NCI-H2196 (cell line): ENCODE results near the gene SMIM27.
A peak's percentile ranks its signal among the peaks of the same experiment; 100 is the strongest.
"Not testable (repeated sequence)": the region's sequence is repeated elsewhere in the genome, so short reads cannot be mapped to it uniquely, and the experiment has no call there.

Experiments used
- DNase-seq: peaks from one replicate; lab custom pipeline; 2025; ENCODE audit not compliant: unreplicated experiment; lab: John Stamatoyannopoulos, UW

The SMIM27 gene

GRCh38 chr9:32552172-32552872, at the start of gene SMIM27, which contains the start of gene TOPORS:
SMIM27 (plus strand) TSS chr9:32552327; CDS start chr9:32552435, 108 bp downstream.
TOPORS (minus strand) TSS chr9:32552586; CDS start chr9:32552436, 150 bp downstream.
- DNase-seq: peak; percentile 91

GRCh38 chr9:32502464-32502863, 49.7 kb upstream of the SMIM27 start:
- DNase-seq: no peak

GRCh38 chr9:32503008-32503407, 49.1 kb upstream of the SMIM27 start:
- DNase-seq: no peak

DNA sequence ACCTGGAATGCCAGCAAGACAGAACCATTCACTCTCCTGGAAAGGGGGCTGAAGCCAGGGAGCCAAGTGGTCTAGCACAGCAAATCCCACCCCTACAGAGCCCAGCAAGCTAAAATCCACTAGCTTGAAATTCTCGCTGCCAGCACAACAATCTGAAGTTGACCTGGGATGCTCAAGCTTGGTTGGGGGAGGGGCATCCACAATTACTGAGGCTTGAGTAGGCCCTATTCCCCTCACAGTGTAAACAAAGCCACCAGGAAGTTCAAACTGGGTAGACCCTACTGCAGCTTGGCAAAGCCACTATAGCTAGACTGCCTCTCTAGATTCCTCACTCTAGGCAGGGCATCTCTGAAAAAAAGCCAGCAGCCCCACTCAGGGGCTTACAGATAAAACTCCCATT, 43.4 kb upstream of the SMIM27 start:
- DNase-seq: no peak

DNA sequence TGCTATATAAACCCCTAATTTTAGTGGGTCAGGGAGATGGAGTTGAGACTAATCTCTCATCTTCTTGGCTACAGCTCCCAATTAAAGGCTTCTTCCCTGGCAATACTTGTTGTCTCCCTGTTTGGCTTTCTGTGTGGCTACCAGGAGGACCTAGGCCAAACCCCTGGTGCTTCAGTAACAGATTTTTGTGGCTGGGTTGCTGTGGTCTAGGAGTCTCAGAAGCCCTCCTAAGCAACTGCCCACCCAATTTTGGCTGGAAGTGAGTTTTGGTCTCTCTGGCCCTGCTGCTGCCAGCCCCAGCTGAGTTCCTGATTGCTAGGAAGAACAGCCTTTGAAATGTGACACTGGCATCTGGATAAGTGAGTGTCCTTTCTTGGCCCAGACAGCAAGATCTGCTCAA, 35.9 kb upstream of the SMIM27 start:
- no peak for DNase-seq

- DNase-seq: no peak
Observed at GRCh38 chr9:32518276-32518675, 33.9 kb upstream of the SMIM27 start.

DNA sequence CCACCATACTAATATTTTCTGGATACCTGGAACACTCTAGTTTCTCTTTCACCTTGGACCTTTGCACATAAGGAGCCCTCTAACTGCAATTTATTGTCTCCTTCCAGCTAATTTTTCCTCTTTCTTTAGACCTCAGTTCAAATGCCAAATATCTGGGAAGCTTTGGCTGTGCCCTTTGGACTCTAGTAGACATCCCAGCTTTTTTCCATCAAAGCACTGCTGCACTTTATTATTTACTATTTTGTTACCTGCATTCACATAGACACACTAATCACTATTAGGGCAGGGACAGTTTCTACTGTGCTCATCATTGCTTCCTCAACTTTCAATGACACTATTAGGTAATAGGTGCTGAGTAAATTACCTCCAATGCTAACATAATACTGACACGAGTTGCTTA, 28.2 kb upstream of the SMIM27 start:
- no peak for DNase-seq

DNA sequence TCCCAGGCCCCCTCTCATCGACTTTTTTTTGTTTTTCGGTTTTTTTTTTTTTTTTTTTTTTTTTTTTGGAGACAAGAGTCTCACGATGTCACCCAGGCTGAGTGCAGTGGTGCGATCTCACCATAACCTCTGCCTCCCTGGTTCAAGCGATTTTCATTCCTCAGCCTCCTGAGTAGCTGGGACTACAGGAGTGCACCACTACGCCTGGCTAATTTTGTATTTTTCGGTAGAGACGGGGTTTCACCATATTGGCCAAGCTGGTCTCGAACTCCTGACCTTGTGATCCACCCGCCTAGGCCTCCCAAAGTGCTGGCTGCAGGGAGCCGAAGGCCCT, 27.6 kb upstream of the SMIM27 start:
- not testable (repeated sequence) for DNase-seq

DNA sequence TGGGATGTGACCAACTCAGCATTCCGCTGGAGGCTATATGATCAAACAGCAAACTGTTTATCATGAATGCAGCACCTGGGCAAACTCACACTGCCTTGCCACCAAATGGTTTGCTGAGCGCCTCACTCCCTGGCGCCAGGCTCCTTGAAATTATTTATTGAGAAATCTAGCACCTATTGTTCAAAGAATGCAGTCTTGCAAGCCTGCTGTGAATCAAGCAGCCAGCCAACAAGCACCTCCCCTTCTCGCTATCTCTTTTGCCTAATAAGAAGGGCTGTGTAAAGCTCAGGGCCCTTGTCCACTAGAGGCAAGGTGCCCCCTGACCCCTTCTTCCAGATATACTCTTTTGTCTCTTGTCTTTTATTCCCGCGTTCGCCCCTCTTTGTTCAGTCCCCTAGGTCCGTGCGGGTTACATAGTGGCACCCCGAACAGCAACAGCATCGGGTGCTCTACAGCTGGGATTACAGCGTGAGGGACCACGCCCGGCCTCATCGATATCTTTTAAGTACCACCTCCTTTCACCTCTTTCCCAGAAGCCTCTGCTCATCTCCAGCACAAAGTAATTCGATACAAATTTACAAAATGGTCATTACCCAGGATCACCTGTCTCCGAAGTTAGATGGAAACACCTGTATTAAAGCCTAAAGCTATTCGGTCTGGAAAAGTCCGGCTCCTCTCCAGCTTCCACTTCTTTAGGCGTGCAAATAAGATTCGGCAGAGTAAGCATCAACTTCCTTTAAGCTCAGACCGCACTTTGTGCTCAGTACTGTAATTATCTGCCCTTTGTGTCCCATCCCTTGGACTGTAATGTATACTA, 27.0 kb upstream of the SMIM27 start:
- DNase-seq: peak; percentile 35

GRCh38 chr9:32525709-32526030, 26.5 kb upstream of the SMIM27 start:
- DNase-seq: no peak

DNA sequence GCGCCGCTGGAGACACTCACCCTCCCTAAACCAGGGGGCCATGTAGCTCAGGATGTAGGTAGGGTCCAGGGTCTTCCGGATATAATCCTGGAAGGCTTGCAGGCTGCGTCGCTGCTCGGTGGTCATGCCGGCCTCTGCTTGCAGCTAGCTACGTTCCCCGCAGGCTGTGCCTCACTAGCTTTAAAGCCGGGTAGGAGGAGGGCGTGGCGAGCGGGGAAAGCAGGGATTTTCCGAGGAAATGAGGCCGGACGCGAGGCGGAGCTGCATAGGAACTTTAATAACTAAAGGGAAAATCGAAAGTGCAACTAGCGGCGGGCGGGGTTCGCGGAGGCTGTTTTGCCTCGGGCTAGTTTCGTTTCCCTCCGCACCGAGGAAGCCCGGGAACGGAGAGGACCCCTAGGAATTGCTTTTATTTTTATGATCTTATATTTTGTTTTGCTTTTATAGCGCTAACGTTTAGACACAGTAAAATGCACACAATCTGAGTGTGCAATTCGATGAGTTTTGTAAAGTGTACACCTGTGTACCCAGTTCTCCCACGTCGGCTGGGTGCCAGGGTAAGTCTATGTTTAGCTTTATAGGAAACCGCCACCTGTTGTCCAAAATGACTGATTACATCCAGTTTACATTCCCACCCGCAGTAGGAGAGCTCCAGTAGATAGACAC, 26.0 kb upstream of the SMIM27 start, which contains the start of gene RIGI:
Gene RIGI (minus strand): TSS at position 156 of the 666 bp plus-strand sequence. CDS start 30 bp downstream, at position 126.
- peak; percentile 91 for DNase-seq

GRCh38 chr9:32526707-32527048, 25.4 kb upstream of the SMIM27 start:
- no peak for DNase-seq

DNA sequence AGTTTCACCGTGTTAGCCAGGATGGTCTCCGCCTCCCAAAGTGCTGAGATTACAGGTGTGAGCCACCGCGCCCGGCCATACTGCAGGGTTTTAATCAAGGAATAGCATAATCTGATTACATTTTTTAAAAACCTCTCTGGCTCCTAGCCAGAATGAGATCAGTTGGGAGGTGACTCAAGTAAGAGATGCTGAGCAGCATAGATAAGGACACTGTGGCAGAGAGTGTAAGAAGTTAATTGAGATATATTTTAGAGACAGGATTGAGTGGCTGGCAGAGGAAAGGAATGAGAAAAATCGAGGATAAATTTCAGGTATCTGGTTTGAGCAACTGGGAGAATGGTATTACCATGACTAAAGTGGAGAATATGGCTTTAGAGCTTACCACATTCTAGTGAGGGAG, 18.8 kb upstream of the SMIM27 start:
- DNase-seq: no peak

- no peak for DNase-seq
Observed at GRCh38 chr9:32533816-32534215, 18.3 kb upstream of the SMIM27 start.

DNA sequence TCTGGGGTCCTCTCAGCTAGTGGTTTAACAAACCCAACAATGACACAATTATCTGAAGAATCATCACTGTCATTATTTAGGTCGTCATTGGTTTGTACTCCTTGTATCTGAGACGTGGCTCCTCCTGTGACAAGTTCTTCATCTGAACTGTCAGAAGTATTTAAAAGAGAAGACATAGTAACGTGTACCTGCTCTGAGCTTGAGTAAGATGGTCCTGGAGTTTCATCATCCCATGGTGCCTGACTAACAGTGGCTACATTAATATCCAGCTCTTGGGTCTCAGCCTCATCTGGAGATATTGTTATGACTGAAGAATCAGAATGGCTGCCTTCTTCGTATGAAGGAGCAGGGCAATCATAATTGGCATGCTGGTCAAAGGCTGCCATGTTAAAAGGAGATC, 9.1 kb upstream of the SMIM27 start:
- DNase-seq: no peak

GRCh38 chr9:32545884-32546283, 6.2 kb upstream of the SMIM27 start:
- no peak for DNase-seq

DNA sequence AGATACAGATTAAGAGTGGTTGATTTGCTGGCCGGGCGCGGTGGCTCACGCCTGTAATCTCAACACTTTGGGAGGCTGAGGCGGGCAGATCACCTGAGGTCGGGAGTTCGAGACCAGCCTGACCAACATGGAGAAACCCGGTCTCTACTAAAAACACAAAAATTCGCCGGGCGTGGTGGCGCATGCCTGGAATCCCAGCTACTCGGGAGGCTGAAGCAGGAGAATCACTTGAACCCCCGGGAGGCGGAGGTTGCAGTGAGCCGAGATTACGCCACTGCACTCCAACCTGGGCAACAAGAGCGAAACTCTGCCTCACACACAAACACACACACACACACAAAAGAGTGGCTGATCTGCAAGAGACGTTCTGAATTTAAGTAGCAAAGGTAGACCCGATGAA, 3.9 kb upstream of the SMIM27 start:
- not testable (repeated sequence) for DNase-seq

GRCh38 chr9:32550150-32550561, 2.0 kb upstream of the SMIM27 start:
- DNase-seq: no peak

DNA sequence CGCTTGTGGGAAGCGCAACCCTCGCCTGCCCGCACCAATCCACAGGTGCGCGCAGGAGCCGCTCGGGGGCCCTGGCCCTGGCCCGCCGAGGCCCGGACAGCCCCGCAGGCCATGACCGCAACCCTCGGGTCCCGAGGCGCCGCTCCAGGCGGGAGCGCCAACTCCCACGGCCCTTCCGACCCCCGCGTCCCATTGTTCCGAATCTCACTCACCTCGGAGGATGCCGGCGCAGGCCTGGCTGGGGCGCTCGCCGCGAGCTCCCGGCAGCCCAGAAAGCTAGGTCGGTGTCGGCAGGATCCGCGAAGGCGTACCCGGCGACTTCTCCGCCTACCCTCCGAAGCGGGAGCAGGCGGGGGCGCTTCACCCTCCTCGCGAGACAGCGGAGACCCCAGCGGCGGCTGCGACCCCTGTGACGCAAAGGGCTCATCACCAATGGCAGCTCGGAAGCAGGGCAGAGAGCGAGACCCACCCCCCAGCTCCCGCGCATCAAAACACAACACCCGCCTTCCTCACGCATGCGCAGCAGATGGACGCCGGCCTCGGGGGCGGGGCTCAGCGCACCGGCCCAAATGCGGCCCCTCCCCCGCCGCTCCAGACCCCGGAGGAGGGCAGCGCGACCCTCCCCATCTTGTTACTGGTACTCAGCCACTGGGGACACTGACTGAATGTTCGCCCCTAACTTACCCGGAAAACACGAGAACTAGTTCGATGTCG, 1.4 kb upstream of the SMIM27 start:
- DNase-seq: peak; percentile 83

DNA sequence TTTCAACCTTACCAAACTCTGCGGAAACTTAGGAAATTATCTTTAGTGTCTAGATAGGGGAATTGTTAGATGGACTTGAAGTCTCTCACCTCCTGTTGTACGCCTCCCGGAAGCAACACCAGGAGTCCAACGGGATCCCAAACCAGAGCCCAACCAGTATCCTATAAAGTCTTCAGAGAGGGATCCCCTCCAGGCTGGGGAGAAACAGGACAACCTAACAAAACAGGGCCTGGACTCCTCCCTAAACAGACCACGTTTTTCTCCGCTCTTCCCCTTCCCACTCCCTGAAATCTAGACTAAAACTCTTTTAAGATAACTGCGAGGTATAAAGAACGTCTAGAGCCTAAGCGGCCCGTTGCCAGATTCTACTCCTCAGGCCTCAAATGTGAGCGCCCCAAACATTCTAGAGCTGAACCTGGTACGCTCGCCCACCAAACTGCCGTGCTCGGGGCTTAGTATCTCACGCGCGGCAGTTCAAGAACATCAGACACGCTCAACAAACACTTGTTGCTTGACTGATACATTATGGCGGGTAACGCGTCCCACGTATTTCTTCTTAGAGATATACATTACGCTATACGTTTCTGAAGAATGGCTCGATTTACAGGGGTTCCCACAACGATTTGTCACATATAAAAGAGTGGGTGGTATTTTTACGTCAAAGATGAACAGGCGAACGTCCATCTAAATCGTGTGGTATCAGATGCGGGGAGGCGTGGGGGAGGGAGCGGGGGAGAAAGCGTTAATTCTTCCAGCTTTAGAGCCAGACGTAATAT, 663 bp upstream of the SMIM27 start:
- peak; percentile 54 for DNase-seq

- no peak for DNase-seq
Observed at GRCh38 chr9:32554107-32554506, 2.0 kb downstream of the SMIM27 start.
